NB4 (cell line): ENCODE data around the gene PLLP.
"Not testable (repeated sequence)": the region's sequence is repeated elsewhere in the genome, so short reads cannot be mapped to it uniquely, and the experiment has no call there.

Source experiments
- DNase-seq: peaks from one replicate; pipeline ENCODE4 v3.0.0; 2010; ENCODE audit warnings: low read depth
- H3K4me3 ChIP-seq: one replicate; pipeline ENCODE4 v1.5.1; 2011; ENCODE audit warnings: mild to moderate bottlenecking, low read depth, low read length, moderate library complexity
- CTCF ChIP-seq: IDR thresholded peaks from one replicate; pipeline ENCODE4 v1.5.1; 2012; ENCODE audit warnings: low read depth, low read length
- MAX ChIP-seq: IDR thresholded peaks from 2 replicates; pipeline ENCODE4 v1.6.1; 2011; ENCODE audit warnings: low read depth, low read length
- MYC ChIP-seq: IDR thresholded peaks from 2 replicates; pipeline ENCODE4 v1.6.1; 2011; ENCODE audit warnings: low read depth, low read length
- POLR2A ChIP-seq: IDR thresholded peaks from 2 replicates; pipeline ENCODE4 v1.6.1; 2011; ENCODE audit warnings: mild to moderate bottlenecking; ENCODE audit not compliant: insufficient read length; ENCODE audit errors: extremely low read depth

Gene PLLP

GRCh38 chr16:57268804-57269800, 15.4 kb downstream of the PLLP start:
- no peak overlapping the region for H3K4me3 ChIP-seq
- TF ChIP-seq MAX, result no peak
- TF ChIP-seq POLR2A, result no peak
- TF ChIP-seq CTCF, result no peak
- TF ChIP-seq MYC, result no peak
- DNase-seq, result no peak

- not testable (repeated sequence) for H3K4me3 ChIP-seq
These were observed 17.1 kb downstream of the PLLP start for GRCh38 chr16:57267343-57267742.

GRCh38 chr16:57266531-57267260, 17.8 kb downstream of the PLLP start:
- TF ChIP-seq POLR2A, result no peak
- TF ChIP-seq MAX, result peak; percentile 49
- no peak overlapping the region for H3K4me3 ChIP-seq
- peak; percentile 64 for DNase-seq

More at GRCh38 chr16:57267343-57267742, 17.1 kb downstream of the PLLP start:
- DNase-seq, result not testable (repeated sequence)

- no peak for DNase-seq
- no peak for TF ChIP-seq MAX
- no peak overlapping the region for H3K4me3 ChIP-seq
These were observed 18.5 kb downstream of the PLLP start for GRCh38 chr16:57265850-57266530.

GRCh38 chr16:57264950-57265371, 19.5 kb downstream of the PLLP start:
- TF ChIP-seq MYC (no peak), CTCF (no peak), MAX (no peak), POLR2A (no peak)
- no peak overlapping the region for H3K4me3 ChIP-seq
- DNase-seq, result no peak

- DNase-seq, result peak; percentile 44
- TF ChIP-seq CTCF, result no peak
- no peak for TF ChIP-seq MYC
- no peak for TF ChIP-seq POLR2A
- no peak for TF ChIP-seq MAX
- H3K4me3 ChIP-seq, result no peak overlapping the region
These were observed 20.1 kb downstream of the PLLP start for GRCh38 chr16:57264381-57264780.
